Heart left ventricle (tissue), 16 donors: ENCODE measurements around the gene ZBTB34. TPM values are rescaled to one million over a fixed set of nuclear protein-coding genes. Genes with fewer than 3 reads are reported as not detected.

Source experiments
- ATAC-seq, 4 donors: fragments of 200-7000 bp; cut with Tn5 transposase; one replicate each; pipeline ENCODE4 v1.9.1; 2020 to 2022; ENCODE audit warnings: moderate library complexity in 4 of 4, mild to moderate bottlenecking in 3 of 4, moderate number of reproducible peaks in 1 of 4
- DNase-seq, 5 donors: peaks; one replicate each; pipeline ENCODE4 v3.0.0-alpha.2; 2020
- H3K27ac ChIP-seq, 12 donors: fragments of 200-600 bp; sonication (generic) in 4 of 12; one replicate each; pipeline versions ENCODE4 v1.5.0 to v1.8.0; 2016 to 2022; ENCODE audit warnings: mild to moderate bottlenecking in 2 of 12
- H3K27me3 ChIP-seq, 9 donors: fragments of 200-600 bp; sonication (generic) in 2 of 9; one replicate each; pipeline versions ENCODE4 v1.5.1 to v1.8.0; 2016 to 2022; ENCODE audit warnings: mild to moderate bottlenecking in 3 of 9
- H3K36me3 ChIP-seq, 9 donors: fragments of 200-600 bp; sonication (generic) in 2 of 9; one replicate each; pipeline versions ENCODE4 v1.5.0 to v1.8.0; 2018 to 2022; ENCODE audit warnings: mild to moderate bottlenecking in 2 of 9
- H3K4me1 ChIP-seq, 12 donors: fragments of 200-600 bp; sonication (generic) in 4 of 12; one replicate each; pipeline versions ENCODE4 v1.5.0 to v1.8.0; 2016 to 2022; ENCODE audit warnings: mild to moderate bottlenecking in 3 of 12
- H3K4me3 ChIP-seq, 12 donors: fragments of 200-600 bp; sonication (generic) in 4 of 12; one replicate each; pipeline versions ENCODE4 v1.5.0 to v1.8.0; 2017 to 2022; ENCODE audit warnings: mild to moderate bottlenecking in 9 of 12, moderate library complexity in 4 of 12
- H3K9me3 ChIP-seq, 12 donors: fragments of 200-600 bp; sonication (generic) in 4 of 12; one replicate each; pipeline versions ENCODE4 v1.5.0 to v1.8.0; 2016 to 2022; ENCODE audit warnings: mild to moderate bottlenecking in 1 of 12
- POLR2A ChIP-seq, 2 donors: fragments of 450-650 bp; IDR thresholded peaks; one replicate each; pipeline ENCODE4 v1.6.1; 2017; ENCODE audit warnings: antibody characterized with exemption in 2 of 2, mild to moderate bottlenecking in 2 of 2, moderate library complexity in 2 of 2
- WGBS, 4 donors: extraction: QIAGEN DNeasy Blood & Tissue Kit in 2 of 4; methylation state at CpG; one replicate each; pipeline versions ENCODE4 v1.1.5 to v1.1.7; 2013 to 2018; 5-methylcytosine and 5-hydroxymethylcytosine counted together
- intact Hi-C, 10 donors: fragments of 100-400 bp; cut with DNase I; formaldehyde crosslinking; loops; one replicate each; pipeline versions ENCODE4 v1.11.1 to v1.14.2; 2022
- polyA plus RNA-seq, 2 donors: library from polyadenylated mRNA; stranded (reverse); fragments of 200-250 nt; gene quantifications; one replicate each; pipeline ENCODE4 v1.2.3, GENCODE V29; 2013
- total RNA-seq, 9 donors: library from RNA; depleted of rRNA in 2 of 9; stranded (reverse); fragments of >200 nt in 2 of 9; fragmentation: NEBNext Ultra II Directional in 3 of 9; extraction: Animal tissue kit (Norgen Biotek cat#: 25700) in 3 of 9; gene quantifications; one replicate each; pipeline versions ENCODE4 v1.1.0 to v1.2.4, GENCODE V29; 2016 to 2023
- TF ChIP-seq, protein P1 (sequence below), 12 donors: fragments of 200-600 bp; sonication (generic) in 4 of 12; IDR thresholded peaks; one replicate each; pipeline versions ENCODE4 v1.5.0 to v1.8.0; 2018 to 2022; ENCODE audit warnings: antibody characterized with exemption in 12 of 12, mild to moderate bottlenecking in 5 of 12
- donor health status: ischemic (EF 13 %, LVEDD 7.1; RV severe dilation, severe dysfunction).
- donor health status: healthy with polysubstance abuse.
- donor health status: DM: no; HTN: yes; CAD: no.
- donor health status: DM: no; HTN: no; CAD: no.
- donor health status: ischemic (EF 25% LVEDD 6.9; RV normal size, moderate dysfunction).
- donor health status: ischemic (EF 25% LVEDD 5.7; RV mildly dilated, moderate dysfunction).
- donor health status: healthy.
- donor health status: DM: yes; HTN: yes; CAD: no.
- donor health status: ischemic (EF 35%, LVEDD 5.7; RV mildly dilated, moderate dysfunction).
- donor health status: nonischemic (EF 11% LVEDD 7.7; RV severe dilation, severe dysfunction).
- donor health status: DM: yes; HTN: yes; CAD: no.
- donor health status: PGD.
- donor health status: ischemic (EF 29% LVEDD 5.4; RV normal size, mild dysfunction).
- donor health status: nonischemic (EF 23%, LVEDD 6.1; RV moderate dilation, normal function).

ZBTB34 gene
- total and polyA plus RNA-seq, 11 donors: 2.2 to 8.2 (median 5.0) TPM

DNA sequence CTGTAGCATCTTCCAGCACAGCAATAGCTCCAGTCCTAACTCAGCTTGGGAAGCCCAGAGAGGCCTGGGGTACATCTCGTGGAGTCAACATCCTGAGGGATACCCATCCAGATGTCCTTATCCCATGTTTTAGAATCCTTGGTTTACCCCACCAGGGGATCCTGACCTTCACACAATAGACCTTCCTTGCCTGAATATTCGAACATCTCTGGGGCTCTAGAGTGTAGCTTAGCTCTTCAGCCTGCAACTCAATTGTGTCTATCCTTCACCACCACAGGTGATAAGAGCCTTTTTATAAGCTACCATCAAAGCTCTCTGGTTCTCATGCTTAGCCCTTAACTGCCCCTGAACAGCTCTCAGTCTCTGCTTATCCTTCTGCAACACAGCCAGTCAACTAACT lies 46.6 kb downstream of the ZBTB34 start:
- Histone ChIP-seq H3K9me3 (peaks cover 0 to 6% (median 0%) of the 10 kb centered on the region in 12 donors), H3K27ac (no peak overlapping the region), H3K4me3 (no peak overlapping the region), H3K4me1 (no peaks in the 10 kb centered on the region), H3K27me3 (peaks cover 0 to 5% (median 0%) of the 10 kb centered on the region in 9 donors), H3K36me3 (no peaks in the 10 kb centered on the region)
- intact Hi-C loops: no loop called here
- TF ChIP-seq, protein P1, sequence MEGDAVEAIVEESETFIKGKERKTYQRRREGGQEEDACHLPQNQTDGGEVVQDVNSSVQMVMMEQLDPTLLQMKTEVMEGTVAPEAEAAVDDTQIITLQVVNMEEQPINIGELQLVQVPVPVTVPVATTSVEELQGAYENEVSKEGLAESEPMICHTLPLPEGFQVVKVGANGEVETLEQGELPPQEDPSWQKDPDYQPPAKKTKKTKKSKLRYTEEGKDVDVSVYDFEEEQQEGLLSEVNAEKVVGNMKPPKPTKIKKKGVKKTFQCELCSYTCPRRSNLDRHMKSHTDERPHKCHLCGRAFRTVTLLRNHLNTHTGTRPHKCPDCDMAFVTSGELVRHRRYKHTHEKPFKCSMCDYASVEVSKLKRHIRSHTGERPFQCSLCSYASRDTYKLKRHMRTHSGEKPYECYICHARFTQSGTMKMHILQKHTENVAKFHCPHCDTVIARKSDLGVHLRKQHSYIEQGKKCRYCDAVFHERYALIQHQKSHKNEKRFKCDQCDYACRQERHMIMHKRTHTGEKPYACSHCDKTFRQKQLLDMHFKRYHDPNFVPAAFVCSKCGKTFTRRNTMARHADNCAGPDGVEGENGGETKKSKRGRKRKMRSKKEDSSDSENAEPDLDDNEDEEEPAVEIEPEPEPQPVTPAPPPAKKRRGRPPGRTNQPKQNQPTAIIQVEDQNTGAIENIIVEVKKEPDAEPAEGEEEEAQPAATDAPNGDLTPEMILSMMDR (IDR thresholded peaks at IDR 0.05): no peak
- TF ChIP-seq POLR2A (IDR thresholded peaks at IDR 0.05): no peak
- ATAC-seq (no peak), DNase-seq (no peak)
- 61 to 70% (median 68%) methylated on average over 2 of the region's 2 CpGs for WGBS, 4 donors

DNA sequence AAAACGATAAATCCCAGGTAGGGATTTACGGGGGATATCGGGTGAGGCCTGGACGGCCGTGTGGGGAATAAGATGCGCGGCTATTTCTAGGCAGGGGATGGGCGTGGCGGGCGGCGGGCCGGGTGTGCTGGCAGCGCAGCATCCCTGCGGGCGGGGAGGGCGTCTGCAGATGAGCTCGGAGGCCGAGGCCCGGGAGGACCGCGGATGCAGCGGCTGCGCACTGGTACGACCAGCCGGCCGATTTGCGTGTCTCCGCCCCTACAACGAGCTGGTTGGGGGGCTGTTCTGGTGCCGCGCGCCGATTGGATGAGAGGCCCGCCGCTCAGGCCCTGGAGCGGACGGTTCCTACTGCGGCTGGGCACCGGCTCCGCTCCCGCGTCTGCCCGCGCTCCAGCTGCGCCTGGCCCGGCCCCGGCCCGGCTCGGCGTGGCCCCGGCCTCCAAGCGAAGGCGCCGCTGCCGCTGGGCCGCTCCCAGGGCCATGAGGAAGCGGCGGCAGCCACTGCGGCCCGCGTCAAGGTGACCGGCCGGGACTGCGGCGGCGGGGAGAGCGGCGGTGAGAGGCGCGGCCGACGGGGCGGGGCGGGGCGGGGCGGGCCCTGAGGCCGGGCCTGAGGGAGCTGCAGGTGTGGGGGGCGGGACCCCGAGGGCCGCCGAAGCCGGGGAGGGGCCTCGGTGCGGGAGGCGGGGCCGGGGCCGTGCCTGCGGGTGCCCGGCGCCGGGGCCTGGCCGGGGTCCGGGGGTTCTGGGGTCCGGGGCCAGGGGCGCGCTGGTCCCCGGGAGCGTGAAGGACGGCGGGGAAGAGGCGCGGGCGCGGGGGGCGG lies 54.2 kb downstream of the ZBTB34 start, which contains the start of gene RALGPS1:
Gene RALGPS1, plus strand, starts transcription at position 325 of the 823 bp plus-strand sequence. CDS start 47,508 bp downstream, outside the sequence.
- WGBS, 4 donors: 0 to 2% (median 1%) methylated on average over 20 to 105 of the region's 105 CpGs
- peak within 1 kb of the TSS in 11 of 12 donors; percentile 25 to 88 (median 63) for H3K4me3 ChIP-seq
- TF ChIP-seq, protein P1 (IDR thresholded peaks at IDR 0.05): no peak
- TF ChIP-seq POLR2A (IDR thresholded peaks at IDR 0.05): peak in 1 of 2 donors; percentile 70
- H3K9me3 ChIP-seq: peaks cover 0 to 6% (median 0%) of the 10 kb centered on the region in 12 donors
- peaks cover 0 to 12% (median 7%) of the 10 kb centered on the region in 12 donors for H3K4me1 ChIP-seq
- H3K27me3 ChIP-seq: no peaks in the 10 kb centered on the region
- intact Hi-C loops: loop anchor here in 2 of 10 donors (2.0 kb wide), 1 partner anchor 54 kb away; the partner anchor contains the start of gene ZBTB34 (in 2 of the 2)
- ATAC-seq: peak; percentile 99 to 100 (median 100)
- no peaks in the 10 kb centered on the region for H3K36me3 ChIP-seq
- H3K27ac ChIP-seq: peak within 1 kb of the TSS in 11 of 12 donors; percentile 46 to 85 (median 80)
- peak; percentile 97 to 98 (median 98) for DNase-seq

DNA sequence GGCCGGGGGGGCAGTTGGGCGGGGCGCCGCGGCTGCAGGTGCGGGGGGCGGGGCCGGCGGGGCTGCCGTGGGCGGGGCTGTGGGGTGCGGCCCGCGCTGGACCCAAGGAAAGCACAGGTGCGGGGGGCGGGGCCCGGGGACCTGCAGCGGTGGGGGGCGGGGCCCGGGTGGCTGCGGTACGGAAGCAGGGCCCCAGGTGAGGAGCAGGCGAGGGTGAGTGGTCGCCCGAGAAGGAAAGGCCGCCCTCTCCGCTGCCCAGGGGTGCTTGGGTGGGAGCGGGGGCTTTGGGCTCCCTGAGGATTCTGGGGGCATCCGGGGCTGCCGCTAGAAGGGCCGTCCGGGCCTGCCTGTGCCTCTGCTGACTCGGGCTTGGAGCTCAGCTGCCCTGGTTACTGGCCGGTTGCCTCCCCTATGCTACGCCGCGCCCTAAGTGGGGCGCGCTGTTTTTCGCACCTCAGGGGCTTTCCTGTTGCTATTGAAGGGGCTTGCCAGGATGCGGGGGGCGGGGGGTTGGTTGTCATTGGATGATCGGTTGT lies 54.9 kb downstream of the ZBTB34 start:
- Histone ChIP-seq H3K9me3 (peaks cover 0 to 6% (median 0%) of the 10 kb centered on the region in 12 donors), H3K27ac (peak overlapping the region in 1 of 12 donors; percentile 81), H3K4me3 (peak overlapping the region in 10 of 12 donors; percentile 39 to 88 (median 63)), H3K36me3 (no peaks in the 10 kb centered on the region), H3K27me3 (no peaks in the 10 kb centered on the region), H3K4me1 (peaks cover 0 to 12% (median 7%) of the 10 kb centered on the region in 12 donors)
- intact Hi-C loops: loop anchor here in 2 of 10 donors (2.0 kb wide), 1 partner anchor 55 kb away; the partner anchor contains the start of gene ZBTB34 (in 2 of the 2)
- WGBS, 4 donors: 7 to 21% (median 15%) methylated on average over 22 to 43 of the region's 43 CpGs
- peak in 2 of 5 donors; percentile 24 to 31 for DNase-seq
- ATAC-seq: peak in 1 of 4 donors; percentile 1
- TF ChIP-seq, protein P1 (IDR thresholded peaks at IDR 0.05): no peak
- no peak for TF ChIP-seq POLR2A (IDR thresholded peaks at IDR 0.05)
